ENCODE results near the gene LIN7C.

The LIN7C gene

GRCh38 chr11:27545035-27545434 lies 38.5 kb upstream of the LIN7C start:
- Histone ChIP-seq H3K27me3 (ENCODE audit: insufficient read depth, low read length, poor library complexity, severe bottlenecking) (no peaks in the 10 kb centered on the region), H4K20me1 (ENCODE audit: insufficient read depth, low read length, poor library complexity, severe bottlenecking) (no peaks in the 10 kb centered on the region), H3K4me3 (ENCODE audit: low read length, poor library complexity, severe bottlenecking) (no peak overlapping the region), H3K79me2 (ENCODE audit: insufficient read depth, low read length) (no peaks in the 10 kb centered on the region), H3K9me2 (replicated peaks; ENCODE audit: low read depth, low read length) (no peaks in the 10 kb centered on the region), H3K4me2 (ENCODE audit: low read depth, low read length, poor library complexity, severe bottlenecking) (no peak overlapping the region), H2AFZ (ENCODE audit: low read length) (no peak overlapping the region), H3K9me3 (ENCODE audit: insufficient read depth, low read depth, low read length) (no peaks in the 10 kb centered on the region), H3K4me1 (ENCODE audit: insufficient read depth, low read length, poor library complexity, severe bottlenecking) (no peaks in the 10 kb centered on the region), H3K36me3 (ENCODE audit: insufficient read depth, low read length) (no peaks in the 10 kb centered on the region), H3F3A (ENCODE audit: low read depth) (no peaks in the 10 kb centered on the region), H3K9ac (ENCODE audit: low read depth, low read length, poor library complexity, severe bottlenecking) (no peak overlapping the region)
- TF ChIP-seq EZH2phosphoT487 (IDR thresholded peaks at IDR 0.05; ENCODE audit: borderline replicate concordance) (no peak), CTCF (conservative IDR thresholded peaks at IDR 0.05; ENCODE audit: low read length) (no peak)

GRCh38 chr11:27541790-27542189 lies 35.2 kb upstream of the LIN7C start:
- Histone ChIP-seq H4K20me1 (ENCODE audit: insufficient read depth, low read length, poor library complexity, severe bottlenecking) (no peaks in the 10 kb centered on the region), H3K79me2 (ENCODE audit: insufficient read depth, low read length) (no peaks in the 10 kb centered on the region), H3K36me3 (ENCODE audit: insufficient read depth, low read length) (no peaks in the 10 kb centered on the region), H3K4me2 (ENCODE audit: low read depth, low read length, poor library complexity, severe bottlenecking) (no peak overlapping the region), H3K9me3 (ENCODE audit: insufficient read depth, low read depth, low read length) (no peaks in the 10 kb centered on the region), H3F3A (ENCODE audit: low read depth) (no peaks in the 10 kb centered on the region), H3K4me3 (ENCODE audit: low read length, poor library complexity, severe bottlenecking) (no peak overlapping the region), H2AFZ (ENCODE audit: low read length) (no peak overlapping the region), H3K27me3 (ENCODE audit: insufficient read depth, low read length, poor library complexity, severe bottlenecking) (no peaks in the 10 kb centered on the region), H3K9ac (ENCODE audit: low read depth, low read length, poor library complexity, severe bottlenecking) (no peak overlapping the region), H3K4me1 (ENCODE audit: insufficient read depth, low read length, poor library complexity, severe bottlenecking) (no peaks in the 10 kb centered on the region), H3K9me2 (replicated peaks; ENCODE audit: low read depth, low read length) (no peaks in the 10 kb centered on the region)
- TF ChIP-seq CTCF (conservative IDR thresholded peaks at IDR 0.05; ENCODE audit: low read length) (no peak), EZH2phosphoT487 (IDR thresholded peaks at IDR 0.05; ENCODE audit: borderline replicate concordance) (no peak)

GRCh38 chr11:27540051-27540450 lies 33.5 kb upstream of the LIN7C start:
- no peak overlapping the region for H3K4me2 ChIP-seq (ENCODE audit: low read depth, low read length, poor library complexity, severe bottlenecking)
- no peaks in the 10 kb centered on the region for H3K9me3 ChIP-seq (ENCODE audit: insufficient read depth, low read depth, low read length)
- H3K27me3 ChIP-seq (ENCODE audit: insufficient read depth, low read length, poor library complexity, severe bottlenecking) = no peaks in the 10 kb centered on the region
- H3K36me3 ChIP-seq (ENCODE audit: insufficient read depth, low read length) = no peaks in the 10 kb centered on the region
- H3K79me2 ChIP-seq (ENCODE audit: insufficient read depth, low read length) = no peaks in the 10 kb centered on the region
- no peak overlapping the region for H2AFZ ChIP-seq (ENCODE audit: low read length)
- no peaks in the 10 kb centered on the region for H3K4me1 ChIP-seq (ENCODE audit: insufficient read depth, low read length, poor library complexity, severe bottlenecking)
- no peaks in the 10 kb centered on the region for H3K9me2 ChIP-seq (replicated peaks; ENCODE audit: low read depth, low read length)
- H3K4me3 ChIP-seq (ENCODE audit: low read length, poor library complexity, severe bottlenecking) = no peak overlapping the region
- H3F3A ChIP-seq (ENCODE audit: low read depth) = no peaks in the 10 kb centered on the region
- TF ChIP-seq EZH2phosphoT487 (IDR thresholded peaks at IDR 0.05; ENCODE audit: borderline replicate concordance) = no peak
- TF ChIP-seq CTCF (conservative IDR thresholded peaks at IDR 0.05; ENCODE audit: low read length) = no peak
- H4K20me1 ChIP-seq (ENCODE audit: insufficient read depth, low read length, poor library complexity, severe bottlenecking) = no peaks in the 10 kb centered on the region
- H3K9ac ChIP-seq (ENCODE audit: low read depth, low read length, poor library complexity, severe bottlenecking) = no peak overlapping the region

All from Loucy (cell line).